Hindlimb muscle (tissue), 1 donor: ENCODE measurements around the gene TP63. TPM values are rescaled to one million over a fixed set of nuclear protein-coding genes. Genes with fewer than 3 reads are reported as not detected.

Source experiments
- DNase-seq: peaks from one replicate; pipeline ENCODE4 v3.0.0-alpha.2; 2013
- polyA plus RNA-seq: library from polyadenylated mRNA; unstranded; fragments of 120-200 nt; gene quantifications from one replicate; pipeline ENCODE4 v1.2.1, GENCODE V29; 2013; ENCODE audit not compliant: insufficient read length

The TP63 gene
- polyA plus RNA-seq, 1 donor: 17.1 TPM

- DNase-seq: no peak
Observed at GRCh38 chr3:189821262-189821661, 190.1 kb downstream of the TP63 start.

DNA sequence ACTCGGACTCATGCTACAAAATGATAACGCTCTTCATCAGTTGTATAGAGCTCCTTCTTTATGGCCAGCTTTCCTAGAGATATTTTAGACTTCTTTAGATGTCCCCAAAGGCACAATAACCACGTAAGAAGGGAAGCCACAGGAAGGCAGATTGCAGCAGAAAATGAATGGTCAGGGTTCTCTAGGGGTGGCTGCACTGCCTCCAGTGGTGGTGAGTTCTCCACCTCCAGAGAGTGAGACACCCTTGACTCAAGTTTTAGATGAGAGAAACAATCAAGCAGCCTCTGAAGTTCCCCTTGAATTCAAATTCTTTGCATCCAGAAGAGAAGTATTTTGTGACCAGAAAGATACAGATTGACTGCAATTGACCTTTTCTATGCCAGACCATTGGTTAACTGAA is 191.5 kb downstream of the TP63 start:
- DNase-seq: no peak

- DNase-seq: peak; percentile 36
Observed at GRCh38 chr3:189824629-189825312, 193.6 kb downstream of the TP63 start.

- DNase-seq: no peak
Observed at GRCh38 chr3:189826566-189826965, 195.4 kb downstream of the TP63 start.

DNA sequence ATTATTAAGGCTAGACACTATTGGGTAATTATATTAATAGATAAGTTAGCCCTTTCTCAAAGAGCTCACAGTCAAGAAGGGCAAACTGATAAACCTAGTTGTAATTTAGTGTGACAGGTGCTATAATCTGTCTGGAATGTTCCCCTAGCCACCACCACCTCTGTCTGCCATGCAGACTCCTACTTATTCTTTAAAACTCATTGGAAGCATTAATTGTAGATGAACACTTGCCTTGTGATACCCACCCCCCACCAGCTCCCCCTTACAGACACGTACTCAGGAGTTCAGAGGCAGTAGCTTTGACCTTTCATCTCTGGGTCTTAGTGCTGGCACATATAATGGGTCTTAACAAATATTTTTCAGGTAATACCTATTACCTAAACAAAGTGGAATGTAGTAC is 195.9 kb downstream of the TP63 start:
- DNase-seq: no peak

- DNase-seq: no peak
Observed at GRCh38 chr3:189830401-189830800, 199.2 kb downstream of the TP63 start.

- no peak for DNase-seq
Observed at GRCh38 chr3:189833266-189833665, 202.1 kb downstream of the TP63 start.

- no peak for DNase-seq
Observed at GRCh38 chr3:189833996-189834395, 202.8 kb downstream of the TP63 start.

DNA sequence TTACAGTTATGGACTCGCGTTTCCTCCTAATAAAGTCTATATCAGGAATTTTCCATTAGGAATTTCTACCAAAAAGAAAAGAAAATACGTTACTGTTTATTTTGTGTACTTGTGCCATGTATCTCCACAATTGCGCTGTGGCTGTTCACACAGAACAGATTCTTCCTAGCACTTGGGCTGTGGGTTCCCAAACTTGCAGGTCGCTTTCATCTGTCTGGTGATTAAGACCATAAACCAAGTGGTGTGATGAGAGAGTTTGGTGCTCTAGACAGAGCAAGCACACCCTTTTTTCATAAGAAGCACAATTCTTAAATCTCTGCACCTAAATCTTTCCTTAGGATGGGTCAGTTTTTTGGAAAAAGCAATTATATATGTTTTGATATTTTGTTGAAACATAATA is 203.3 kb downstream of the TP63 start:
- no peak for DNase-seq

DNA sequence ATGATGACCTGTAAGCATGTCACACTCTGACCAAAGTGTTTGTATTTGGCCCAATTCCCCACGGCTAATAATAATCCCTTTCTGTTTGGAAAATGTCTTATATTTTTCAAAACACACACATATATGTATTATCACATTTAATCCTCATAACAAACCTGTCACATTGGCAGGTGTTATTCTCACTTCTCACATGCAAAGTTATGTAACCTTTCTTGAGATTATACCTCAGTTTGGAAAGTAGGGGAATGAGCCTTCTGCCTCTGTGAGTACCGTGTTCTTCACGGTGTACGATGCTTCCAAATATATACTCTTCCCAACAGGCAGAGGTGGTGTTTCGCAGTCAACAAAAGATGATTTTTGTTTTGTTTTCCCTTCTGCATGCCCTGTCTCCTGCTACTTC is 205.6 kb downstream of the TP63 start:
- DNase-seq: no peak

DNA sequence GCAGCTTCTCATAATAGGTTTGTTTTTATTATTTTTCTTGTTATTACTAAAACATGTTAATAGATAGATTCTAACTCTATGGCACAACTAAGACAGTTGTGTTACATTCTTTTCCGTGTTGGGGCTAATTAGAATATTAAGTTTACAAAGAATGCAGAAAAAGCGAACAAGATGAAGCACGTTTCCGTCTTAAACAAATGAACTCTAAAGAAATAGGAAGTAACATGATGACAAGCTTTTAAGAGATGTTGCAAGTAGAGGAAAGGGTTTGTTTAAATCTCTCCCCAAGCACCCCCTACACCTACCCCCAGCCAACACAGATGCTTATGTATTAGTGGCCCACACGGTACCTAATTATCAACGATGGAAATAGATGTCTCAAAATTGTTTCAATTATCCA is 207.1 kb downstream of the TP63 start:
- DNase-seq: no peak

- DNase-seq: no peak
Observed at GRCh38 chr3:189839576-189839975, 208.4 kb downstream of the TP63 start.

DNA sequence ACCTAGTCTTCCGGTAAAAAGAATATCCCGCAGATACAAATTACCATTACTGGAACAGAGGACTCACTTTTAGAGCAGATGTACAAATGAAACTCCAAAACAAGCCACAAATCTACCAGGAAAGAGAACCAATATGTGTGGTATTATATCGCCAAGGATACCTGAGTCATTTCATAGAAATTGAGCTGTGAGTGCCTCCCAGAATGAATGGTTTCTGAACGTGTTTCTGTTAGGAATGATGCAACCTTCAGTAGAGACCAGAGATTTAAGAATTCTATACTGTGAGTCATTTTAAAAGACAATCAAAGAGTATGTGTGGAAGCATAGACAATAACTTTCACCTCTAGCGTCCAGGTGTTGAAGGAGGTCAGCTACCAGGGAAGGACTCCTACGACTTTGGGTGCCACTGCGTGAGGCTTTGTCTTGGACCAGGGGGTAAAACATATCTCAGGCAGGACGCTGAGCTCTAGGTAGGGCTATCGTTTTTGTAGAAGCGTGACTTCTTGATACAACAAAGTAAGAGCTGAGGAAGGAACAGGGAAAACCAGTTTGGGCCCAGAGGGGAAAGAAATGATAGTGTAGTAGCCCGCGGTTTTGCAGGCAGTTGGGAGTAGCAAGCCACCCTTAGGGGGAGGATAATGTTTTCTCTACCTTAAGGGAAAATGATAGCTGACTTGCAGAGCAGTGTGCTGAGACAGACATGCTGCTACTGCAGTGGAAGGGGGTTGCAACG is 210.4 kb downstream of the TP63 start:
- no peak for DNase-seq

GRCh38 chr3:189842681-189843602 is 211.8 kb downstream of the TP63 start:
- no peak for DNase-seq

DNA sequence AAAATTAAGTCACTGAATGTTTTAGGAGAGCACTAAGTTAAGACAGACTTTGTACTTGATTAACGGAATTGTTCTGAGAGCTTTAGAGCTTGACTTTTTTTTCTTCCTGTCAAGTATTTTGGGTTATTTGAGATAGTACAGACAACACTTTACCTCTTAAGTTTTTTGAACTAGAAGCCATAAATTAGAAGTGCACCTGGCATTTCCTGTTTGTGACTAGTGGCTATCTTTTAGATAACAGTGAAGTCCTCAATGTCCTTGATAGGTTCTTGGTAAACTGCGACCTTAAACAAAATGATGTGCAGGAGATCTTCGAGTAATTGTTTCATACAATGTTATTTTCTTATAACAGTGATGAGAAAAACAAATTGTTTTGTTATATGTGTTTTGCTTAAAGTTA is 213.9 kb downstream of the TP63 start:
- DNase-seq: no peak

DNA sequence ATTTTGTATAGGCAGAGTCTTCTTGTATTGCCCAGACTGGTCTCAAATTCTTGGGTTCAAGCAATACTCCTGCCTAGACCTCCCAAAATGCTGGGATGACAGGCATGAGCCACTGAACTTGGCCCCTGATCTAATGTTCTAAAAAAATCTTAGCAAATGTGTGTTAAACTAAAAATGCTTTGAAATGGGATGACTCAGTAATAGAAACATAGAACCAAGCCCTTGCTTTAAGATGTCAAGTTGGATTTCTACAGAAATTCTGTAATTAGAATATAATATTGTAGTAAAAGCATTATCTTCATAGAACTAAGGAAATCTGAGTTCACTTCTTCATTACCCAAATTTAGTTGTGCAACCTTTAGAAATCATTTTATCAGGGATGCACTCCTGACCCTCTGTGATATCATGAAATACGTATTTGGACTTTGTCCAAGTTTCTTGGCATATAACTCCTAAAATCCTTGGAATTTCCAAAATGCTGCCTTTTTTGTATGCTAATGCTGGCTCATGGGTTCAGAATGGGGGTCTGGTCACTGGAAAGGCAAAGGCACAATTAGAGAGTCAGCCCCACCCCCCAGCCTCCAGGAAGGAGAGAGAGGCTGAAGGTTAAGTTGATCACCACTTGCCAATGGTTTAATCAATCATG is 217.3 kb downstream of the TP63 start:
- no peak for DNase-seq

- DNase-seq: no peak
Observed at GRCh38 chr3:189849262-189849661, 218.1 kb downstream of the TP63 start.

DNA sequence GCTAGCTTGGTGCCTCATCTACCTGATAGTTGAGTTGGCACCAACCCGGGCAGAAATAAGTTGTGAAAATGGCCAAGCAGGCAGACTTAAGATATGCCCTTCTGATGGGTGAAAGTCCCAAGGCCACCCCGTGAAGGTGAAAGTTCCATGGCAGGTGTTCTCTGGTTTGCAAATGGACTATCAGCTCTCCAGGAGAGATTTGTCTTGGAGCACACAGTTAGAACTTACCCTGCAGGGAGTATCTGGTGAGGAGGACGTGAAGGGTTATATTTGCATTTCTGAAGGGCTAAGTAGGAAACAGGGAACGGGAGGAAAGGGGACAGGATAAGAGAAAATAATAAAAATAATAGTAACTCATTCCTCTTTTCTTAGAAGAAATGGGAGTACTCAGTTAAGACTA is 220.5 kb downstream of the TP63 start:
- DNase-seq: no peak

DNA sequence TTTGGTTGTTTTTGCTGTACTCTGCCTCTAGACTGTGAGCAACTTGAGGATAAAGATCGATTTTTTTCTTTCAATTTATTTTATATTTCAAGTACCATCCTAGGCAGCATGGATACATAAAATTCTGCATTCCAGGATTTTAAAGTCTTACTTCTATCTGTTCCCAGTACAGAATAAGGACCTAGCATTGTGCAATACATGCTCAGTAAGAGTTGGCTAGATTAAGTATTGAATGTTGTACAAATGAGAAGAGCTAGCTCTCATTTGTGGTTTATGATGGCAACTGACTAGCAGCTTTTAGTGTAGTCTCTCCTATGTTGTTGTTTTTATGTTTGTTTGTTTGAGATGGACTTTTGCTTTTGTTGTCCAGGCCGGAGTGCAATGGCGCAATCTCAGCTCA is 222.7 kb downstream of the TP63 start:
- DNase-seq: no peak

GRCh38 chr3:189860296-189860695 is 229.1 kb downstream of the TP63 start:
- no peak for DNase-seq

- no peak for DNase-seq
Observed at GRCh38 chr3:189862385-189862998, 231.3 kb downstream of the TP63 start.

GRCh38 chr3:189863031-189863430 is 231.8 kb downstream of the TP63 start:
- no peak for DNase-seq
